Hindlimb muscle (tissue), 1 donor: ENCODE results near the gene RAD51B. TPM values are rescaled to one million over a fixed set of nuclear protein-coding genes. Genes with fewer than 3 reads are reported as not detected.

Experiments
- DNase-seq: peaks from one replicate; pipeline ENCODE4 v3.0.0-alpha.2; 2013
- polyA plus RNA-seq: library from polyadenylated mRNA; unstranded; fragments of 120-200 nt; gene quantifications from one replicate; pipeline ENCODE4 v1.2.1, GENCODE V29; 2013; ENCODE audit not compliant: insufficient read length

Gene RAD51B
- polyA plus RNA-seq, 1 donor = 10.2 TPM

DNA sequence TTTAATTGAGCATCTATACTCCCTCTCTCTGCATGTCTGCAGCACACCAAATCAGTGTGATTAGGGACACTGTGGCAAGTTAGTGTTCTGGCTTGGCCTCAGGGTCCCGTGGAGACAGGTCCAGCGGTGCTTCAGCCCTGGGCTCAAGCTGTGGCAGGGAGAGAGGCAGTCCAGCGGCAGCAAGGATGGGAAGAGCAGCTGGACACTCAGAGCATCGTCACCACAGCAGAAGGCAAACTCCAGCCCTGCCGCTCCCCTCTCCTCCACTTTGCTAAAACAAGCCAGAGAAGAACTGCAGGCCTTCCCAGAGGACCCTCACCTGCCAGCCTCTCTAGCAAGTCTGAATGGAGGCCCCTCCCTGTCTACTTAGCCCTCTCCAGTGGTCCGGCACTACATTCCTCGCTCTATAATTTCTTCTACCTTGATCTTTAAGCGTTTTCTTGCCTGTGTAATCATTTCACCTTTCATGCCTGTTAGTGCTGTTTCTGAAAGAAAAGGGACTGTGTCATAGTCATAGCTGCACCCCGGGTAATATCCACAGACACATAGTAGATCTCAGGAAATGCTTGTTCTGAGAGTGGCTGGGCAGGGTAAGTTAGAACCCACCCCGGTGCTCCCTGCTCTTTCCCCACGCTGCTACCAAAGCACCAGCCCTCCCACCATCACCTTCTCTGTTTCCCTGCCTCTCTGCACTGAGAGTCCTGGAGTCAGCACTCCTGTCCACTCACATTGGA, 951.1 kb downstream of the RAD51B start:
- DNase-seq = no peak

- DNase-seq = no peak
These were observed 952.1 kb downstream of the RAD51B start for GRCh38 chr14:68771631-68772030.

- no peak for DNase-seq
These were observed 953.3 kb downstream of the RAD51B start for GRCh38 chr14:68772761-68773381.

DNA sequence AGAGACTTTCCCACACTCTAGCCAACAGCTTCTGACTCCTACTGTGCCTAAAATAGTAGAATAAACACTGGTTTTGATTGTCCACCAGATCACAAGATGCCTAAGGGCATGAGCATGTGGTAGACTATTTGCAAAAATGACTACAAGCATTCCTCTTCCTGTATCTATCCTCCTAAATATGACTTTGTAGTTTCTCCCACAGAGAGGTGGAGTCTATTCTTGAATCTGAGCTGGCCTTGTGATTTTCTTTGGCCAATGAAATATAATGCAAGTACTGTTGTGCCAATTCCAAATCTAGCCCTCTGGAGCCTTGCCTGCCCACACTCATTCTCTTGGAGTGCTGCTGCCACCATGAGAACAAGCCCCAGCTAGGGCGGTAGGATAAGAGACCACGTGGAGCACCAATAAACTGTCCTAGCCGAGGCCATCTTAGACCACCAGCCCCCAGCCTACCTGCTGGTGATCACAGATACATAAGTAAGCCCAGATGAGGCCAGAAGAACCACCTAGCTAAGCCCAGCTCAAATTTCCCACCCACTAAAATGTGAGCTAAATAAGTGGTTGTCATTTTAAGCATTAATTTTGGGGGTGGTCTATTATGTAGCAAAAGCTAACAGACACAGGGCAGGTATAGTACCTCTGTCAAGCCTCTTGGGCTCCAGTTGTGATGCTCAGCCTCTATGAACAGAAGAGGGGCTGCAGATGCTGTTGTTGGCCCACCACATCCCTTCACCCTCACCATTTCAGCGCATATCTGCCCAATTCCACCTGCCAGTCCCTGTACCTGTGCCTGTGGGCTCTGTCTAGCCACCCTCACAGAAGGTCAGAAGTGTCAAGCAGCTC, 955.4 kb downstream of the RAD51B start:
- no peak for DNase-seq

DNA sequence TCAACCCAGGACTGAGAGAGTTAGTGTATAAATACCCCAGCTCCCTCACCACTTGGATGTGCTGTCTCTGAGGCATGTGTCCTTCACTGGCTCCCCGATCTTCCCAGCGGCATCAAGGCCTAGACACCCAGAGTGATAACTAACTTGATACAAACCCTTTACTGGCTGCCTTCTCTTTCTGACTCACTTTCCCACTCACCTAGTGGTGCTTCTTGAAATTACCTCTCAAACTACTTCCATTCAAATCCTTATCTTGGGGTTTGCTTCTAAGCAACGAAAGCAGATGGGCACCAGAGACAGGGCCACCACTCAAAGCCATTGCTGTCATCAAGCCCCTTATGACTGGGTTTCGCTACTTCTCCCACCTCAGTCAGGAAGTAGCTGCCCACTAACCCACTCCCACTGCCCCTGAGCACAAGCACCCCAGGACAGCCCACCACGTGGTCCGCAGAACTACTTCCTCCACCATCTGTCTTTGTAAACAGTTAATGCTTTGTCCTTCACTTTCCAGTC, 956.1 kb downstream of the RAD51B start:
- DNase-seq = no peak

DNA sequence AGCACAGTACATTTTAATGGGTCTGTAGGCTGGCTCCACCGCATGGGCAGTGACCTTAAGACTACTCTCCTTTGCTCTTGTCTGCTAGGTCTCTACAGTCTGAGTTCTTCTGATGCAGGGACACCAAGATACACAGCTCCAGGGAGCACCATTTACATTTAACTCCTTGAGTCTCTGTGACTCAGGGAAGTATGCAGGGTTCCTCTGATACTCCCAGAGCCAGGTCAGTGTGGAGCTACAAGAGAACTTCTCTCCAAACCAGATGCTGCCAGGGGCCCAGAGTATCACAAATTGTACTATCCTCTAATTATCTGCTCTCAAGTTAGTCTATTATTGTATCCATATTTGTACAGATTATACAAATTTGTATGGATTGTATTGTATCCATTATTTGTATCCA, 958.1 kb downstream of the RAD51B start:
- DNase-seq = no peak

Other genes with a start within 250 kb of the RAD51B start
- 14.6 TPM for gene PIGH, start 219.5 kb upstream of the RAD51B start, polyA plus RNA-seq
- gene ARG2, start 199.9 kb upstream of the RAD51B start, polyA plus RNA-seq = 2.1 TPM
- 70.8 TPM for gene VTI1B, start 145.1 kb upstream of the RAD51B start, polyA plus RNA-seq
- 40.9 TPM for gene RDH11, start 124.0 kb upstream of the RAD51B start, polyA plus RNA-seq
- gene RDH12, start 117.9 kb upstream of the RAD51B start, polyA plus RNA-seq = 1.2 TPM
- gene ZFYVE26, start 3.2 kb upstream of the RAD51B start, polyA plus RNA-seq = 17.8 TPM